ENCODE results near the gene WDPCP. TPM values are rescaled to one million over a fixed set of nuclear protein-coding genes. Genes with fewer than 3 reads are reported as not detected.
"Not testable (repeated sequence)": the region's sequence is repeated elsewhere in the genome, so short reads cannot be mapped to it uniquely, and the experiment has no call there.

WDPCP gene
- total and polyA plus RNA-seq, 3 donors from 2014 or later, result 8.3 to 23.5 (median 20.1) TPM

GRCh38 chr2:63334910-63335309, 253.4 kb downstream of the WDPCP start:
- WGBS, 2 donors, result 100% methylated on average over 1 of the region's 1 CpG
- Histone ChIP-seq H3K27me3 (no peaks in the 10 kb centered on the region), H3K4me1 (no peaks in the 10 kb centered on the region), H3K36me3 (ENCODE audit: low read depth, missing control alignments) (no peaks in the 10 kb centered on the region), H3K27ac (no peak overlapping the region), H3K4me3 (no peak overlapping the region), H3K9me3 (no peaks in the 10 kb centered on the region)
- no peak for TF ChIP-seq POLR2A (IDR thresholded peaks at IDR 0.05)
- no peak for TF ChIP-seq CTCF (IDR thresholded peaks at IDR 0.05)
- intact Hi-C loops (cut with DNase I; ENCODE audit: low total_unique reads), result no loop called here
- DNase-seq, result no peak

GRCh38 chr2:63326473-63326872, 261.8 kb downstream of the WDPCP start:
- H3K36me3 ChIP-seq (ENCODE audit: low read depth, missing control alignments), result no peaks in the 10 kb centered on the region
- H3K27me3 ChIP-seq, result no peaks in the 10 kb centered on the region
- intact Hi-C loops (cut with DNase I; ENCODE audit: low total_unique reads), result no loop called here
- no peak for DNase-seq
- H3K9me3 ChIP-seq, result no peaks in the 10 kb centered on the region
- no peak overlapping the region for H3K27ac ChIP-seq
- no peaks in the 10 kb centered on the region for H3K4me1 ChIP-seq
- WGBS, 2 donors, result 84 to 90% methylated on average over 1 of the region's 1 CpG
- TF ChIP-seq CTCF (IDR thresholded peaks at IDR 0.05), result no peak
- no peak for TF ChIP-seq POLR2A (IDR thresholded peaks at IDR 0.05)
- no peak overlapping the region for H3K4me3 ChIP-seq

- H3K9me3 ChIP-seq; H3K36me3 ChIP-seq (ENCODE audit: low read depth, missing control alignments); H3K4me3 ChIP-seq; DNase-seq; intact Hi-C loops (cut with DNase I; ENCODE audit: low total_unique reads); H3K4me1 ChIP-seq; H3K27ac ChIP-seq; H3K27me3 ChIP-seq: not testable (repeated sequence)
- WGBS, 2 donors, result 84 to 92% methylated on average over 11 of the region's 11 CpGs
Observed at GRCh38 chr2:63323662-63324061, 264.6 kb downstream of the WDPCP start.

GRCh38 chr2:63321973-63322372, 266.3 kb downstream of the WDPCP start:
- H3K27ac ChIP-seq; H3K4me1 ChIP-seq; H3K9me3 ChIP-seq; H3K4me3 ChIP-seq; DNase-seq; intact Hi-C loops (cut with DNase I; ENCODE audit: low total_unique reads); H3K36me3 ChIP-seq (ENCODE audit: low read depth, missing control alignments); H3K27me3 ChIP-seq: not testable (repeated sequence)
- WGBS, 2 donors, result 90 to 100% methylated on average over 1 to 2 of the region's 2 CpGs

- H3K9me3 ChIP-seq, result no peaks in the 10 kb centered on the region
- TF ChIP-seq POLR2A (IDR thresholded peaks at IDR 0.05) (no peak), CTCF (IDR thresholded peaks at IDR 0.05) (no peak)
- intact Hi-C loops (cut with DNase I; ENCODE audit: low total_unique reads), result no loop called here
- H3K4me1 ChIP-seq, result no peaks in the 10 kb centered on the region
- H3K4me3 ChIP-seq, result no peak overlapping the region
- H3K27ac ChIP-seq, result no peak overlapping the region
- H3K36me3 ChIP-seq (ENCODE audit: low read depth, missing control alignments), result no peaks in the 10 kb centered on the region
- no peak for DNase-seq
- no peaks in the 10 kb centered on the region for H3K27me3 ChIP-seq
Observed at GRCh38 chr2:63320669-63321068, 267.6 kb downstream of the WDPCP start.

GRCh38 chr2:63310614-63311013, 277.7 kb downstream of the WDPCP start:
- H3K27ac ChIP-seq, result no peak overlapping the region
- intact Hi-C loops (cut with DNase I; ENCODE audit: low total_unique reads), result no loop called here
- H3K4me3 ChIP-seq, result no peak overlapping the region
- 83 to 92% methylated on average over 1 of the region's 1 CpG for WGBS, 2 donors
- H3K9me3 ChIP-seq, result no peaks in the 10 kb centered on the region
- no peaks in the 10 kb centered on the region for H3K36me3 ChIP-seq (ENCODE audit: low read depth, missing control alignments)
- no peaks in the 10 kb centered on the region for H3K4me1 ChIP-seq
- H3K27me3 ChIP-seq, result no peaks in the 10 kb centered on the region
- DNase-seq, result no peak
- TF ChIP-seq POLR2A (IDR thresholded peaks at IDR 0.05) (no peak), CTCF (IDR thresholded peaks at IDR 0.05) (no peak)
